ENCODE data around the gene MLPH.
A peak's percentile ranks its signal among the peaks of the same experiment; 100 is the strongest.

MLPH gene

DNA sequence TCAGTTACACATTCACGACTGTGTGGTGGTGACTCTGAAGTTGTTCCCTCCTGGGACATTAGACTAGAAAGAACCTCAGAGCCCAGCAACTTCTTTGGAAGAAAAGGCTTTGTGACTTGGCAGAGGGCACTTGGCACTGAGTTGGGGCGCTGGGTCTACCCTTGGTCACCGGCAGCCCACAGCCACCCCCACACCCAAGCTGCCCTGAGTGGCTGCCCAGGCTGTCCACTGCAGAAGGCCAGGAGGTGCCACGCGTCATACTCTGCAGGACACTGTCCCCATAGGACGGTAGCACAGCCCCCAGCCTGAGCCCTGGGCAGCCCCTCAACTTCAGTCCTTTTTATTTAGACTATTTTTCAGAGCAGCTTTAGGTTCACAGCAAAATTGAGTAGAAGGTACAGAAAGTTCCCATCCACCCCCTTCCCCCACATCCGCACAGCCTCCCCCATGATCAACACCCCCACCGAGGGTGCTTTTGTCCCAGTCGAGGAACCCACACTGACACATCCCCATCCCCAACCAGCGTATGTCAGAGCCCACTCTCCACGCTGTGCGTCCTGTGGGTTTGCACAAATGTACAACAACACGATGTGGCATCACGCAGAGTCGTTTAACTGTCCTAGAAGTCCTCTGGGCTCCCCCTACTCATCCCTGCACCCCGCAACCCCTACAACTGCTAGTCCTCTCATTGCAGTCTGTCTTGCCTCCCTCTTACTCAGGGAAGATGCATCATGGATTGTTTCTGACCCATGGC lies 80.4 kb downstream of the MLPH start:
- DNase-seq (ENCODE audit: low read depth in 2 of 2): no peak

DNA sequence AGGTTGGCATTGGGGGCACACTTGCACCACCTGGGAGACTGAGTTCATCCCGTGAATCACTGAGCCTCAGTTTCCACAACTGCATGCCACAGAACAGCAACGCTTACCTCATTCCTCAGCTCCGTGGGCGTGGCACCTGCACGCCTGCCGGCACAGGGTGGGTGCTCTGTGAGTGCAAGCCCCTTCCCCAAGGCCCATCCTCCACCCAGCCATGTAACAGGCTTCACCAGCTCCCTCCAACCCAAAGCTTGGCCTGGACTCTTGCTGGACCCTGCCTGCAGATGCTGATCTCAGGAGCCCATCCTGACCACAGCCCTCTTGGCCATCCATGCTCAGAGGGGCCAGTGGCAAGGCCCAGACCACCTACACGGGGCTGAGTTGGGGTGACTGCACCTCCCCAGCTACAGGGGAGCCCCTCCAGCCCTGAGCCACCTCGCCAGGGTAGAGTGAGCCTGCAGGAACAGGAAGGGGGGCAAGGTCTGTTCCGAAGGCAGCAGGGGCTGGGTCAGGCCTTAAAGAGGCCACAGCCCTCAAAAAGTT lies 81.1 kb downstream of the MLPH start:
- no peak for DNase-seq (ENCODE audit: low read depth in 2 of 2)

DNA sequence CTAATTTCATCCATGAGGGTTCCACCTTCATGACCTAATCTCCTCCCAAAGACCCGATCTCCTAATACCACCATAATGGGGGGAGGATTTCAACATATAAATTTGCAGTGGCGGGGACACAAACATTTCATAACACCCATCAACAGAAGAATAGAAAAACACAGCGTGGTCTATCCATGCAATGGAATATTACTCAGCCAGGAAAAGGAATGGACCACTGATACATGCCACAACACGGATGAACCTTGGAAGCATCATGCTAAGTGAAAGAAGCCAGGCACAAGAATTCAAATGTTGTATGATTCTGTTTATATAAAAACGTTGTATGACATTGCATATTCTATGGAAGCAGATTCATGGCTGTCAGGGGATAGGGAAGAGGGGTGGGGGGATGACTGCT lies 82.0 kb downstream of the MLPH start:
- DNase-seq (ENCODE audit: low read depth in 2 of 2): no peak

DNA sequence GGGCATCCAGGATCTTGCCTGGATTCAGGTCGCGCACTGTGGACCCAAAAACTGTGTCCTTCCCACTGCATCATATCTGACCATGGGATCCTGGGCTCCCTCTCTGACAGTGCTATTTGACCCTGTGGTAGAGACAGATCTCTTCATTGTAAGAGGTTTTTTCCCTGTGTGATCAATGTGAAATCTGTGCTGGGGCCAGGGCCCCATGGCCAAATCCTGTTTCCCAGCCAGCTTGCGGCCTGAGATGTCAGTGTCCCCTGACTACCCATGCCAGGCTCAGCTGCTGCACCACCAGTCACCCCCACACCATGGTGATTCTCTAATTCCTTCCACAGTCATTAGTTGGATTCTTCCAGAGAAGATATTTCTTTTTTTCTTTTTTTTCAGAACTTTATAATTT lies 82.8 kb downstream of the MLPH start:
- DNase-seq (ENCODE audit: low read depth in 2 of 2): no peak

DNA sequence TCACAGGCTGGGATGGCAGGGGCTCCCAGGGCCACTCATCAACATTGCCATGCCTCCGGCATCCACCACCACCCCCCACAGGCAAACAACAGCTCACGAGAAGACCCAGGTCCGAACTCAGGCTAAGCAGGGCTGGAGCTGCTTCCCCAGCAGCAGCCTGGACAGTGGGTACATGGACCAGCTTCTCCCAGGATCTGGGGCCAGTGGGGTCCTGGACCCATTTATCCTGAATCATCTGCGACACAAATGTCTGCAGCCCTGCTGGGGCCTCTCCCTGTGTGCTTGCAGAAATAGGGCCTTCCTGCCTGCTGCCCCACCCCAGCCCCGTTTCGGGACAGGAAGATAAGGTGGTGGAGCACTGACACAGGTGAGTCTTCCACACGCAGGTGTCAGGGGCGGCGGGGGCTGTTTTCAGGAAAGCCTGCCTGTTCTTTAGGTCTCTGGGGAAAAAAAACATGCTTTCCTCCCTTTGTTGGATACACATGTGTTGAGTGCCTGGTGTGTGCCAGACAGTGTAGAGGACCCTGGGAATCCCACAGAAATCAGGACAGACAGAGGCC lies 83.8 kb downstream of the MLPH start:
- no peak for DNase-seq (ENCODE audit: low read depth in 2 of 2)

DNA sequence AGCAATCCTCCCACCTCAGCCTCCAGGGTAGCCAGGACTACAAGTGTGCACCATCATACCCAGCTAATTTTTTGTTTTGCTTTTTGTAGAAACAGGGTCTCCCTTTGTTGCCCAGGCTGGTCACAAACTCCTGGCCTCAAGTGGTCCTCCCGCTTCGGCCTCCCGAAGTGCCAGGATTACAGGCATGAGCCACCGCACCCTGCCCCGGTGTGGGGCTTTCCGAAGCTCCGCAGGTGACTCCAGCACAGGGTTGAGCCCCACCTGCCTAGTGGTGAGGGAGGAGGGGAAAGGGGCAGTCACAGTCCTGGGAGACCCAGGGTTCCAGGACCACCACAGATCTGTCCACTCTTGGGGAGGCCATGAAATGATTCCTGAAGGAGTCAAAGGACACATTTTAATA lies 84.5 kb downstream of the MLPH start:
- no peak for DNase-seq (ENCODE audit: low read depth in 2 of 2)

DNA sequence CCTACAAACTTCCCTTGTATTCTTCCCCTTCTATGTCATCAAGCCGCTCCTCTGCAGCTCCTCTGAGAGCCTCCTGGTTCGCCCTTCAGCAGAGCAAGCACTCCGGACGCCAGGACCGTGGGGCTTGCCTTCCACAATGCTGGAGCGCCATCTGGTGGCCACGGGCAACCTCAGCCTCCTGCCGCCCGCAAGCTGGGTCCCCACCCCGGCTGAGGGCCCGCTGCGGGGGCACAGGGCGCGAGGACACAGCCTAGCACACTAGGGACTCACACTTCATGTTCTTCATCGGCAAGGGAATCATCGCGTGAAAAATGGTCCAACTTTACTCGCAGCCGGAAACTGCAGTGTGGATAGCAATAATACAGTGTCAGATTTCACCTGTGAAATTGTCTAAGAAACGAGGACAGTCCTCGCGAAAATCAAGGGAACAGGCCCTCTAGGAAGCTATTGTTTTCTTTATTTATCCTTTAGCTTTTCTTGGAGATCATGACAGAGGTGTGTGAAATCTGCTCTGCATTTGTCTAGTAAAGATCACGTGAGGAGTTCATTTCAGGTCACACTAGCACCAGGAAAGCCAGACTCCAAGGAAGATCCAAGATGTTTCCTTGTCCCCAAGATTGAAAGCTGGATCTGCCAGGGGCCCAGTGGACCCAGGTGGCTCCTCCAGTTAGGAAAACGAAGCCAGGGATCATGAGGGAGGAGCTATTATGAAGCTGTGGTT lies 85.1 kb downstream of the MLPH start:
- peak; percentile 54 to 70 for DNase-seq (ENCODE audit: low read depth in 2 of 2)

DNA sequence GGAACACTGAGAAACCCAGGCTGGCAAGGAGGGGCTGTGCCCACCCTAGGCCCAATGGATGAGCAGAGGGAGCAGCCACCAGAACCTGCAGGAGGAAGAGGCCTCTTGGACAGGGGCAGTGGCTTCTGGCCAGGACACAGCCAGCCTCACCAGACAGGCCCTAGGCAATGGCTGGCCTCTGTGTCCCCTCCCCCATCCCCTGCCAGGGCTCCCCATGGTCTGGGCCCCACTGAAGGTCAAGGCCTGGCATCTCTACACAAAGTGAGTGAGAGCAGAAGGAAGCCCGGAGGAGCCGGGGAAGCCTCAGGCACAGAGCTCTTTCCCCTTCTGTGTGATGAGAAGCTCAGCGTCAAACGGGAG lies 85.7 kb downstream of the MLPH start:
- DNase-seq (ENCODE audit: low read depth in 2 of 2): no peak

DNA sequence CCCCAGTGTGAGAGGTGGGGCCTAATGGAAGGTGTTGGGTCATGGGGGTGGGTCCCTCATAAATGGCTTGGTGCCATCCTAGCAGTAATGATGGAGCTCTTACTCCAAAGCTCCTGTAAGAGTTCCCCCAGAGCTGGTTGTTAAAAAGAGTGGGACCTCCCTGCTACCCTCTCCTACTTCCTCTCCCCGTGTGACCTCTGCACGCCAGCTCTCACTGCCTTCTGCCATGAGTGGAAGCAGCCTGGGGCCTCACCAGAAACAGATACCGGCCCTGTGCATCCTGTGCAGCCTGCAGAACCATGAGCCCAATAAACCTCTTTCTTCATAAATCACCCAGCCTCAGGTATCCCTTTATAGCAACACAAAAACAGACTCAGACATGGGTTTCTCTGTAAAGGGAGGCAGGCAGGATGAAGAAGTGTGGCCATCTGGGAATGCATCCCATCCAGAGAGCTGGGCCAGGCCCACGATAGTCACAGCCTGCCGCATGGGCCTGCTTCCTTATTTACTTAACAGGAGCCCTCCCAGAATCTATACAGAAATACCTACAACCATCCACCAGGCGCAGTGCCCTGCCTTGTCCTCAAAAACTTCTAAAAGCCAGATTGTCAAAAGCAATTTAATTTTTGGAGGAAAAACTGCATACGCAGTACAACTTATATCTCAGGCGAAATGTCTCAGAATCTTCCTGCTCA lies 86.8 kb downstream of the MLPH start:
- no peak for DNase-seq (ENCODE audit: low read depth in 2 of 2)

DNA sequence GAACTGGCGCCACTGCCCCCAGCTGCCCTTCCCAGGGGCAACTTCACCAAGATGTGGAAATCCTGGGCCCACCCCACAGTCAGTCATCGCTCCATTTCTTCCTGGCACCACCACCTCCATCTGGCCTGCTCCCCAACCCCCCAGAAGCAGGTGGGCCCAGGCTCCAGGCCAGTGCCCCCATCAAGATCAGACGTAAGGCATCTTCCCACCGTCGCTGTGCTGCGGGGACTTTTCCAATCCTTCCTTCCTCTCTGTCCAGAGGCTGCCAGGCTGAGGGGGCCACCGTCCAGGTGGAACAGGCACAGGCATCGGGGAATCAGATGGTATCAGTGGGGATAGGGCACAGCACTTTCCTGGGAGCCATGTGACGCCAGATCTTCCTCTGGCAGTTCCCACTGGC lies 87.4 kb downstream of the MLPH start:
- no peak for DNase-seq (ENCODE audit: low read depth in 2 of 2)

DNA sequence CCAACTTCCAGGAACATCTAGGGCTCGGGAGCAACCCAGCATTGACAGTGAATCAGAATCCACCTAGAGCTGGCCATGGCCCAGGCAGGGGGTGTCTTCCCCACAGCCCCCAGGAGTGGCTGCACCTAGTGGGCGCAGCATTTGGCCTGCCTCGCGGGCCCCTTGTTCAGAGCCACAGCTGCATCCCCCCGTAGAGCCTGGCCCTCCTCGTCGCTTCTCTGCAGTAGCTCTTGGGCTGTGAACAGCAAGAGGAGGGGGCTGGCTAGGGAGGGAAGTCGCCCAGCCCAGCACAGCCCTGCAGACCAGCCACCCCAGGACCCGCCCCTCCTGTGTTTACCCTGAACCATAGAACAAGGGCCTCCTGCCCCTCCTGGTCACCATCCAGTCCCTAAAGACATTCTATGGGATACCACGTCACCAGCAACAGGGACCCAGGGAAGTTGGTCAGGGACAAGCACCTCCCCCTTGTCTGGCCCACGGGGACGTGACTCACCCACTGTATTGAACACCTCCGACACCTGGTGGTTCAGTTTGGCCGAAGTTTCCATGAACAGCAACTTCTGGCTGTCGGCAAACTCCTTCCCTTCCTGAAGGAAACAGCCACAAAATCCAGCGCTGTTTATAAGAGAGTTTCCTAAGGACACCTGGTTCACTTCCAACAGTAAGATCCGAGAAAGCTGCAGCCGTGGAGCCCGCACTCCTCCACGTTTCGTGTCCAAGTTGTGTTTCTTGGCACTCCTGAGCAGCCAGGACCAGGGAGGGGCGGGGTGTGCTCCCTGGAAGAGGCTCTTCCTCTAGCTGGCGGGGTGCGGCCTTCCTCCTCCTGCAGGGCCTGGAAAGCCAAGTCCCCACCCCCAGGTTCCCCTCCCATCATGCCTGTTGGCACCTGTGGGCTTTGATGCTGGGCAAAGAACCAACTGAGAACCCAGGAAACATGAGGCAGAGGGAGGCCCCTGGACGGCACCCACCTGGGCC lies 88.1 kb downstream of the MLPH start:
- no peak for DNase-seq (ENCODE audit: low read depth in 2 of 2)

DNA sequence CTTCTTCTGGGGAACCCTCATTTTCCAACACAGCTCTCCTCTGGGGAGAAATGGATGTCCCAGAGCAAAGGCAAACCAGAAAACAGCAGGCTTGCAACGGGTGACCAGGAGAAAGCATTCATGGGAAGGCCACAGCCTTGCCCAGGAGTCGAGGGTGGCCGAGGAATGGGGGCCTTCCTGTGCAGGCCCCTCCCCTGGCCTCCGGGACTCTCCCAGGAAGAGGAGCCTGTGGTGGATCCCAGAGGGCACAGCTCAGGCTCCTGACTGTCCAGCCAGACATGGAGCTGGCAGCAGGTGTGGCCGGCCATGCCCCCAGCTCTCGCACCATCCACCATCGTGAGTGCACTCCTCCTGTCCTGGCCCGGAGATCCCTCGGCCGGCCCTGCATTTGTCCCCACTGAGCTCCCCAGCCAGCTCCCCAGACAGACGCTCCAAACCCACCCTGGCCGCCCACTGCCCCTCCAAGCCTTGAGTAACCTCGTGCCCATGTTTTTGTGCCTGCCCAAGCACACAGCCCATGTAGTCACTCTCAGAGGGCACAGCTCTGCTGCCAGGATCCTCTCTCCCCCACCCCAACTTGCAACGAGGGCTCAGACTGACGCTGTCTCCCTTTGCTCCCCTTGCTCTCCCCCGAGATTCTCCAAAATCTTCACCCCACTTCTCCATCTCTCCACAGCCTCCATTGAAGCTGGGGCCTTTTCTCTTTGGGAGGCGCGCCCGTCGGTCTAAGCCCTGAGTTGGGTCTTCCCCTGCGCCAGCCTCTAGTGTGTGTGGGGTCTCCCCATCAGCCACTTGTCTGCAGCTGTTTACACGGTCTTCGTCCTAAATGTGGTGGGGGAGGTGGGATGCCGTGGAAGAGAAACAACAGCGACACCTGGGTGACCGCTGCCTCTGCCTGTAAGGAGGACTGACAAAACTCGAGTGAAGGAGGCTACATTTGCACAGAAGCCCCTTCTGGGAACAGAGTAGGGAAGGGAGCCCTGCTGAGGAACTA lies 89.1 kb downstream of the MLPH start:
- DNase-seq (ENCODE audit: low read depth in 2 of 2): no peak

DNA sequence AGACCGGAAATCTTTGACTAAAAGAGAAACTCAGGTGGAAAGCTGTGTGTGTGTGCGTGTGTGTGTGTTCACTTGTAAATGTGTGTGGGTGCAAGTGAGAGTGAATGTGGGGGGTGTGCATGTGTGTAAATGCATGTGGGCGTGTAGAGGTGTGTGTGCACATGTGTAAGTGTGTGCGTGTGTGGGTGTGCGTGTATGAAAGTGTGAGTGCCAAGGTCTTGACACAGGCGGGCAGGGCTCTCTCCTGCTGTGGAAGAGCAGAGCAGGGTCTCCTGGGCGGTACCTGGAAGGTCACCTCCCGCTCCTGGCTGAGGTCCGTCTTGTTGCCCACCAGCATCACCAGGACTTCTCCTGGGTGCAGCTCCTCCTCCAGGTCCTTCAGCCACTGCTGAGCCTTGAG lies 89.9 kb downstream of the MLPH start:
- DNase-seq (ENCODE audit: low read depth in 2 of 2): no peak

DNA sequence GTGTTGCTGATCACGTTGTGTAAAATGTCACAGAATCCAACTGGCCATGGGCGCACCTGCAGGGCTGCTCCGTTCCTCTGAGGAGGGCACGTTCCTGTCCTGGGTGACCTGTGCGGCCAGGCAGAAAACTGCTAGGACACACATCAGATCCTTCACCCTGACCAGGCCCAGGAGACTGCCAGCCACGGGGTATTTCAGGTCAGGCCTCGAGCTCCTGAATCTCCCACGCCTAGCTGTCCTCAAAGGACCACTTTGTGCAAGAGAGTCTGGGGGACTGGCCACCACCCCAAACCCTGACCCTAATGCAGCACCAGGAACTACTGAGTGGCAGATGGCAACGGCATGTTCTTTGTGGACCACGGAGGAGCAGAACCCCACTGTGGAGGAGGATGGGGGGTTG lies 90.4 kb downstream of the MLPH start:
- DNase-seq (ENCODE audit: low read depth in 2 of 2): no peak

DNA sequence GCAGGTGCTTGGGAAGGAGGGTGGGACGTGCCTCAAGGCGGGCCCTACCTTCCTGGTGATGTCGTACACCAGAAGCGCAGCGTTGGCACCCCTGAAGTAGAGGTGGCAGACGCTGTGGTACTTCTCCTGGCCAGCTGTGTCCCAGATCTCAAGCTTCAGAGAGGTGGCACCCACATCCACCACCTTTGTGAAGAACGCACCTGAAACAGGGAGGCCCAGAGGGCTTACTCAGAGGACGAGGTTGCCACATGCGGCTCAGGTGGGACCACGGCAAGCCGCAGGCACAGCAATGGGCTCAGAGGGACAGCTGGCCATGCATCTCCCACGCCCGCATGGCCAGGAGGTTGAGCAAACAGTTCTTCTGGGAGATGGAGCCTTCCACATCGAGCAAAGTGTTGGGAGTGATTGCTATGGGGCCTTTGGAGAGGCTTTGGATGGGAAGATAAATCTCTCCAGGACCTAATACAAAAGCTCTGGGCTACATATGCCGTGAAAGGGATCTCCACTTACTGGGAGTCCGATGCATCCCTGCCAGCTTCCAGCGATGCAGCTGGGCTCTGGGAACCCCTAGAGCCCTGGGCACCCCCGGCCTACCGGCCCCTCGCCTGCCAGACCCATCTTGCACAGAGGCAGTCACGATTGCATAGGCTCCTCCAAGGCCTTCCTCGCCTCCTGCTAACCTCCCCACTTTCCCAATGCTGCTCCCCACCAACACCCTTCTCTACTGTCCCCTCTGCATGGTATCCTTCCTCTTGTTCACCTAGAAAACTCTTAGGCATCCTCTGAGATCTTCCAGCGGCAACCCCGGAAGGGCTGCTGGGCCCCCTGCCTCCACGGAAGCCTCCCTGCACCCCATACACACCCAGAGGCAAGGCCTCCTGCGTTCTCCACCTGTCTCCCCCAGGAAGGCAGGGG lies 91.2 kb downstream of the MLPH start:
- no peak for DNase-seq (ENCODE audit: low read depth in 2 of 2)

DNA sequence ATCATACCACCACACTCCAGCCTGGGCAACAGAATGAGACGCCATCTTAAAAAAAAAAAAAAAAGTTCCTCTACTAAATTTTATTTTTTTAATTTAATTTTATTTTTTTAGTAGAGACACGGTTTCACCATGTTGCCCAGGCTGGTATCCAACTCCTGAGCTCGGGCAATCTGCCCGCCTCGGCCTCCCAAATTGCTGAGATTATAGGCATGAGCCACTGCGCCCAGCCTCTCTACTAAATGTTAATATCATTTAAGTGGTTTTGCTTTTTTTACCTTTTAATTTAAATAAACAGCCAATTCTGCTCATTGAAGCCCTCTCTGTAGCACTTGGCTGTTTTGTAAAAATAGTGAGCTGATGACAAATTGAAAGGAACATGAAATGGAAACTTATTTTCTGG lies 94.3 kb downstream of the MLPH start:
- no peak for DNase-seq (ENCODE audit: low read depth in 2 of 2)

DNA sequence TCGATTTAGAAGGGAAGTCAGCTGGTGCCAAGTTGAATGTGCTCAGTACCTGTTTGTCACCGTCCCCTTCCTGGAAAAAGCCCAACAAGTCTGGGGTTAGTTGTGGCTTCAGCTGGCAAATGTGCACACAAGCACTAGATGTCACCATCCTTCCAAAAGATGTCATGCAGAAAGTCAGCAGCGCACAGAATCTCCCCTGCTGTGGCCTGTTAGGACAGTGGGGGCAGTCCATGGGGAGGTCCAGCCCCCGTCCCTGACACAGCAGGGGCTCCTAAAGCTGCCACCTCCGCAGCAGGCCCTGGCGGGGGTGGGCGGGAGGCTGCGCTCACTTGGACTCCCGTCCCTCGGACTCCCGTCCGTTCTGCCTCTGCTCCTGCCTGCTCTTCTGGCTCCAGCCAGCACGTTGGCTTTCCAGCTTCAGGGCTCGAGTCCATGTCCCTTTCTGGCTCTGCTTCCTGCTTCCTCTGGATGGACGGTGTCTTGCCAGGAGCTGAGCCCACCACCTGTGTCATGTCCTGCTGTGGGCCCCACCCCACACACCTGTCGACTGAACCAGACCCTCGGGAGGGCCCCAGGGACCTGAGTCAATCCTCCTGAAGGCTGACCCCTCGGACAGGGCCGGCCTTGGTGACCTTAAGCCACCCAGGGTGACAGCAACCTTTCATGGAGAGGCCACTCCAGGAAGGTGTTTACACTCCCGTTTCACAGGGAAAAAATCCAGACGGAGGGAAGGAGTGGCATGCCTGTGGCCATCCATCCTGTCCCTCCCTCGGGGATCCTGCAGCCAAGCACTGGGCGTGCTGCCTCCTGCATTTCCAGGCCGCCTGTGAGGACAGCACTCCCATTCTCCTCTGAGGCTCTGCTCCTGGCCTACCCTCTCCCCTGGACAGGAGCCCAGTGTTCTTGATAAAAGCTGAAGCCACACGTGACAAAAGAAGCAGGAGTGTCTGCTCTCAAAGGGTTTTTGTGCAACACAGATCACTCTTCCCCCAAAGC lies 95.0 kb downstream of the MLPH start:
- peak in 1 of 2 donors; percentile 39 for DNase-seq (ENCODE audit: low read depth in 2 of 2)
